ENCODE measurements around the gene DACH1.

DNA sequence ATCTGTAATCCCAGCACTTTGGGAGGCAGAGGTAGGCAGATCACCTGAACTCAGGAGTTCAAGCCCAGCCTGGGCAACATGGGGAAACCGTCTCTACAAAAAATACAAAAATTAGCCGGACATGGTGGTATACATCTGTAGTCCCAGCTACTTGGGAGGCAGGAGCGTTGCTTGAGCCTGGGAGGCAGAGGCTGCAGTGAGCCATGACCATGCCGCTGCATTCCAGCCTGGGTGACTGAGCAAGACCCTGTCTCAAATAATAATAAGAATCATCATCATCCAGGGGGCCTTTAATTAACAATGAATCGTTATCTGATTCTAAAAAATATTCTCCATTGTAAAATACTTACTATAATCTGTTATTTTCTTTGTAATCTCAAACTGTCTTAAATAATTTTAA is 283.4 kb downstream of the DACH1 start:
- TF ChIP-seq, protein P1, sequence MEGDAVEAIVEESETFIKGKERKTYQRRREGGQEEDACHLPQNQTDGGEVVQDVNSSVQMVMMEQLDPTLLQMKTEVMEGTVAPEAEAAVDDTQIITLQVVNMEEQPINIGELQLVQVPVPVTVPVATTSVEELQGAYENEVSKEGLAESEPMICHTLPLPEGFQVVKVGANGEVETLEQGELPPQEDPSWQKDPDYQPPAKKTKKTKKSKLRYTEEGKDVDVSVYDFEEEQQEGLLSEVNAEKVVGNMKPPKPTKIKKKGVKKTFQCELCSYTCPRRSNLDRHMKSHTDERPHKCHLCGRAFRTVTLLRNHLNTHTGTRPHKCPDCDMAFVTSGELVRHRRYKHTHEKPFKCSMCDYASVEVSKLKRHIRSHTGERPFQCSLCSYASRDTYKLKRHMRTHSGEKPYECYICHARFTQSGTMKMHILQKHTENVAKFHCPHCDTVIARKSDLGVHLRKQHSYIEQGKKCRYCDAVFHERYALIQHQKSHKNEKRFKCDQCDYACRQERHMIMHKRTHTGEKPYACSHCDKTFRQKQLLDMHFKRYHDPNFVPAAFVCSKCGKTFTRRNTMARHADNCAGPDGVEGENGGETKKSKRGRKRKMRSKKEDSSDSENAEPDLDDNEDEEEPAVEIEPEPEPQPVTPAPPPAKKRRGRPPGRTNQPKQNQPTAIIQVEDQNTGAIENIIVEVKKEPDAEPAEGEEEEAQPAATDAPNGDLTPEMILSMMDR (conservative IDR thresholded peaks at IDR 0.05; ENCODE audit: low read depth, low read length), result no peak
- no peak for TF ChIP-seq EZH2 (IDR thresholded peaks at IDR 0.05; ENCODE audit: borderline replicate concordance, low read depth, low read length, poor library complexity, severe bottlenecking)
